GM18873 (cell line): Measurements from ENCODE around the gene JAZF1.

Experiments
- ATAC-seq: cut with Tn5 transposase; IDR thresholded peaks from one replicate; pipeline ENCODE4 v1.9.1; 2021; ENCODE audit warnings: mild to moderate bottlenecking, moderate library complexity, moderate number of reproducible peaks; ENCODE audit not compliant: unreplicated experiment, low FRiP score

The JAZF1 gene

DNA sequence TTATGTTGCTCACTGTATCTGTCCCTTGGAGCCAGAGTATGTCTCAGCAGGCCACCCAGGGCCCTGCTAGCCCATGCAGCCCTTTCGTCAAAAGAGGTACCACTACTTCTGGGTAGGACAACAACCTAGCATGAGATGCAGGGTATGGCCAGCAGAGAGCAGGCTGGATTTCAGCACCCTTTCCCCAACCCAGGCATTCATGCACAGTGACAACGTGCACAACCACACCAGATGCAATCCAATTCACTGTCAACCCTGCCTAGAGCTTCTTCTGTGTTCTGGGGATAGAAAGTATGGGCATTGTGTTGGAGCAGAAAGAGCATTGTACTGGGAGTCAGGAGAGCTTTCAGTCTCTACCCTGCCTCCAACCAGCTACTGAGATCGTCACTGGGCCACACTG is 37.9 kb downstream of the JAZF1 start:
- no peak for ATAC-seq

DNA sequence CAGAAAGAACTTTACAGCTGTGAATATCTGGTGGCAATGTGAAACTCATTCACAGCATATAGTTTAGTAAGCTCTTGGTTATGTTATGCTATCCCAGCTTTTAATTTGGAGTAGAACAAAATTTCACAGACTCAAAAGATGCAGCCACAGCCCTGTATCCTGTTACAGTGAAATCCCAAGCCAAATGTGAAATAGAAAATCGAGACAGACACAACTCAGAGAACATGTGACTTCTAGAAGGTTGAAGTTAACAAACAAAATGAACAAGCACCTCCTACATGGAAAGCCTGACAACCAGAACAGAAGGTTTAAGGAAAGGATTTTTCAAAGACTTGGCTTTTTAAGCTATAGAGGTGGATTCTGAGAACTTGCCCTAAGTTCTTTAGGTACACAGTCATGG is 39.6 kb downstream of the JAZF1 start:
- no peak for ATAC-seq

DNA sequence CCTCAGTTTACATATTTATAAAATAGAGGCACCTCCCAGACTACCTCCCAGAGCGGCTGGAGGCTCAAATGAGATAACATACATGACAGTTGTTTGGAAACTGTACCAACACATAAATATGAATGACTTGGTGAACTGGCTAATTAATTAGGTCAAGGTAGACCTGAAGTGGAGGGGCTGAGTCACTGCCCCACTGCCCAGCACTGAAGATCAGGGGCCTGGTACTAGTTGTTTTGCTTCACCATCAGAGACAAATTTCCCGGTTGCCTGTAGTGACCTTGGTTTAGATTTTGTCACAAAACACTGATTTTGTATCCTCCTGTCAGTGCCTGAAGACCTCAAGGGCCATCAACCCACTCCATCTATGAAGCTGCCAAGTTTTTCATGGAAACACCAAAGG is 41.8 kb downstream of the JAZF1 start:
- no peak for ATAC-seq

DNA sequence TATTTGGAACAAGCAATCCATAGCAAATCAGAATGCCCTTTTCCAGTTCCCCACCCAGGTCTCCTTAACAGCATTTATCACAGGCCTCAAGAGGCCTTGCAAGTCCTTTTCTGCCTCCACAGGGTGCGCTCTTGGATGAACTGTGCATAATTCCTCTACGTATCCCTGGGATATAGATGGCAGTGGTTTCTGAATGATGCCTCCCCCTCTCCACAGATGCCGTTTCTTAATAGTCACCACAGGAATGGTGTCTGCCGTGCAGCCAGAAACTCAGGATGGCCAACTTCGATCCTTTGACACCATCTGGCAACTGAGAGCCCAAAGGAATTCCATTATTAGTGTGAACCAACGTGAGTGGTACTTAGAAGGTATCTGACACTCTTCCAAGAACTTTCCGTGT is 43.1 kb downstream of the JAZF1 start:
- ATAC-seq: no peak

DNA sequence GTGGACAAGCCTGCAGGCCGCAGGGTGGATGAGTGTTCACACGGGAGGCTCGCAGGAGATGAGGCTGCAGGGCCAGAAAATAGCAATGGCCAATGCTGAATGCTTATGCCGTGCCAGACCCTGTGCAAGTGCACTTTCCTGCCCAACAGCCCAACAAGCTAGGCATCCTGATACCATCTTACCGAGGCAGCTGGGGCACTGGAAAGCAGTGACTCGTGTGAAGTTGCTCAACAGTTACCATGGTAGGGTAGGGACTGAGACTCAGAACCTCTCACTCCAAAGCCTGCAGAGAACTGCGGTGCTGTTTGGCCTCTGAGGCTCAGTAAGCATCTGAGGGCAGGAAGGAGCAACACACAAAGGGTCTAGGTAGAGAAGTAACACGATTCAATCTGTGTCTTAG is 43.7 kb downstream of the JAZF1 start:
- no peak for ATAC-seq

DNA sequence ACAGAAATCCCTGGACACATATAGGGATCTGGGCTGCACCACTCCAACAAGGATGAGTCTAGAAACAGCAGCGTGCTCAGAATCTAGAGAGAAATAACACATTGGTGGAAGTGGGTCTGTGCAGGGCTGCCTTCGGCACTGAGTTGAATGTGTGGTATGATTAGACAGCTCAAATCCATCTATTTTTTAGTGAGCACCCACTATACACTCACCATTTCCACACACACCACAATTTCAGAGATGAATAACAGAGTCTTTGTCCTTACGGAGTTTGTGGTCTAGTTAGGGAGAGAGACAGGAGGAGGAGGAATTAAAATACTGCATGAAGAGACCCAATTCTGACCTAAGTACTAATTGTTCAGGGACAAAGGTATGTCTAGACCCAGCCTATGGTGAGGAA is 44.2 kb downstream of the JAZF1 start:
- no peak for ATAC-seq

- no peak for ATAC-seq
Measured at GRCh38 chr7:28135760-28136159, 44.8 kb downstream of the JAZF1 start.

DNA sequence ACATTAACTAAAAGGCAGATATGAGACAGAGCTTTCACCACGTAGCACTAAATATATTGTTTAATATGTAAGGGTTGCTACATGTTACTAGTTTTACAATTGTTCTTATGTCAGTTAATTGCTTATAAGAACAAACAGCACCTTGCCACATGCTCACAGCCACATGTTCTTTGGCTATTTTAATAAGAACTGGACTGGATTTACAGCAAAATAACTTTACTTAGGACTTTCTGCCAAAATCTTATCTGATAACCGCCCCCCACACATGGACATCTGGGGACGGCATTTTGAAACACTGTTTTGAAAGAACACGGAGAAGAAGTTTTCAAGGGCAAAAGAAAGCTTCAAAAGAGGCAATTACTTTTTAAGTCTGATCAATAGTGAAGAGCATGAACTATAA is 45.3 kb downstream of the JAZF1 start:
- ATAC-seq: no peak

DNA sequence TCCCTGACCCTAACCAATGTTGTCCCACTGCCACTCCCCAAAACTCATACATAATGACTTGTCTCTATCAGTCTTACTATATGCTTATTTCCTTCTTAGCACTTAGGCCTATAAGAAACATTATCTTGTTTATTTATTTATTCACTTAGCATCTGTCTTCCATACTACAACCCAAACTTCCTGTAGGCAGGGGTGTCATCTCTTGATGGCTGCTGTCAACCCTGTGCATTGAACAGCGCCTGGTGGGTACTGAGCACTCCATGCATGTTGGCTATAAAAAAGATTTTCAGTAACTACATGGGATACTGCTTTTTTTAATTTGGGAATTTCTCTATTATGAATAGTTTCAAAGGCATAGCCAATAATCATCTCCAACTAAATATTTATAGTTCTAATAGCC is 46.7 kb downstream of the JAZF1 start:
- ATAC-seq: no peak

GRCh38 chr7:28132959-28133870 is 47.4 kb downstream of the JAZF1 start:
- no peak for ATAC-seq

DNA sequence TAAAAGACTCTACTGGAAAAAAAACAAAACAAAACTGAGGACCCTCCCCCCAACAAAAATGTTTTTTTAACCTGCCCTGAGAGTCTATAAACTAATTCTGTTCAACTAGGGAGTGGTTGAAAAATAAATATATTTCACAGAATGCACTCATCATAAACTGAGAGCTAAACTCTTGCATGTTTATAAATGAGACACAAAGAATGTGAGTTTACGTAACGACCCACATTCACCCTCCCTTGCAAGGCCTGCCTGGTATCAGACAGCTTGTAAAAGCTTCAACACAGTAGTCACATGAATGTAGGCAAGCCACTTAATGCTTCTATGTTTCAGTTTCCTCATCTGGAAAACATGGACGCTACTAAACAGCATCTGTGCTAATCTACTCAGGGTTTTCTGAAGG is 50.3 kb downstream of the JAZF1 start:
- no peak for ATAC-seq

GRCh38 chr7:28128608-28129007 is 52.0 kb downstream of the JAZF1 start:
- ATAC-seq: no peak

DNA sequence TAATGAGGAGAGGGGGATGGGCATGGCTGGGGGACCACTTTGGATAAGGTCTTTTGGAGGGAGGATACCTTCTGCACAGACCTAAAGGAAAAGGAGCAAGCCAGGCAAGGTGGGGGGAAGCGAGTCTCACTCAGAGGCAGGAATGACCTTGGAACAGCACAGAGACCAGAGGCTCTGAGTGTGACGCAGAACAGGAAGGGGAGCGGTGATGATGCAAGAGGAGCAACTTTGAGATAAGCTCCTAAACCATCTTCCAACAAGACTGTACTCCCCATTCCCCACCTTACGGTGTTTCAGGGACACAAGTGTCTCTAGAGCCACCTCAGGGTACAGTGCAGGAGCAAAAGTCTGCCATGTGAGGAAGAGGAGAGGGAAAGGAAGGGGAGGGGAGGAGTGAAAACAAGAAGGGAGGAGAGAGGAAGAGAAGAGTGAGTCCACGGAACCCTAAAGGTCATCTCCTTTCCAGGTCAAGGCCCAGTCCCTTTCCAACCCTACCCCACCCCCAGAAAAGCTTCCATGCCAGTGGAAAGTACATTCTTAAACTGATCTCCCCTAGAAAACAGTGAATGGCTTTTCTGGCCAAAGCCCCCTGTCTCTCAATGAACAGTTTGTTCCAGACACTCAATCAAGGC is 54.1 kb downstream of the JAZF1 start:
- ATAC-seq: no peak

DNA sequence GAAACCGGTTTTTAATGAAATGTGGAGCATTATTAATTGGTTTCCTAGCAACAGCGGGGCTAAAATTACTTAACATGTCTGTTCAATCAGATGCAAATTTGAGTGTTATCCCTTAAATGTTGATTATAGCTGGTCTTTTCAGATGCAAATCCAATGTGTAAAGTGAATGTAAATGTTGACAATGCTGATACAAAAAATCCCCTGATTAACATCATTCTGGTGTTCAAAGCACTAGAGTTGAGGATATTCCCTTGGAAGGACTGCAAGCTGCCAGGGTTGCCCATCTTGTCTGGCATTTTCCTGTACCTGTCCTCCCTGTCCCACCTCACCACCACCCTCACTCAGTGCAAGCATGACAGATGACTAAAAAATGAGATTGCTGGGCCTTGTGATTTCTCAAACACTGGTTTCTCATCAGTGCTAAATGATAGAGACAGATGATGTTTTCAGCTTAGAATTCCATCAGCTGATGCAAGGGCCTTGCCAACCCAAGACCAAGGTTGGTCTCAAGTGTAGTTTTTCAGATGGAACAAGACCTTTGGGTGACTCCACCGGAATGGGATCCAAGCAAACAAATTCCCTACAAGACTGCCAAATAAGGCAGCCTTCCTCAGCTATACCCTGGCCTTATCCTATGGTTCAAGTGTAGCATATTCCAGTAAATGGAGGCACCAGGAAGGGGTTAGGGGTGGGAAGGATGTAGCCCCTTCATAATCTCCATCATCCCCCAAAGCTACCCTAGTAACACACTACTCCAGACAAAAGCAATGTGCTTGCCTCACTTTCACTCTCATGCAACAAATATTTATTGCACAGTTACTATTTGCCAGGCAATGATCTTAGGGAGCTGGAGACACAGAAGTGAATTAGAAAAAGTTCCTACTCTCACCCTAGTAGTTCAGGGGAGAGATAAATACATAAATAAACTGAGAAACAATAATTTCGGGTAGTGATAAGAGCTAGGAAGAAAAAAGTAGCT is 54.9 kb downstream of the JAZF1 start:
- ATAC-seq: no peak

GRCh38 chr7:28124413-28124812 is 56.2 kb downstream of the JAZF1 start:
- no peak for ATAC-seq

GRCh38 chr7:28123752-28124151 is 56.8 kb downstream of the JAZF1 start:
- no peak for ATAC-seq

- ATAC-seq: no peak
Measured at GRCh38 chr7:28121496-28121895, 59.1 kb downstream of the JAZF1 start.

DNA sequence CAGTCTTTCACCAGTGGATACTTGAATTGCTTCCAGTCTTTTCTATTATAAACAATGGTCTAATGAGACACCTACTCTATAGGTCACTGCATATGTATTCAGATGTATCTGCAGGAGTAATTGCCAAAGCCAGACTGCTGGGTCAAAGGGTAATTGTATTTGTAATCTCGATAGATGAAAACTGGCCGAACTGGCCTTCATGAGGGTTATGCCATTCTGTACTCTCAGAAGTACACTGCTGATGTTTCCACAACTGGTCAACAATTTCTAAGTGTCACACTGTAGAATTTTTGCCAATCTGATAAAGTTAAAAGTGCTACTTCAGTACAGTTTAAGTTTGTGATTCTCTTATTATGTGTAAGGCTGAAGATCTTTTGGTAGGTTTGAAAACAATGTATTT is 64.6 kb downstream of the JAZF1 start:
- no peak for ATAC-seq

DNA sequence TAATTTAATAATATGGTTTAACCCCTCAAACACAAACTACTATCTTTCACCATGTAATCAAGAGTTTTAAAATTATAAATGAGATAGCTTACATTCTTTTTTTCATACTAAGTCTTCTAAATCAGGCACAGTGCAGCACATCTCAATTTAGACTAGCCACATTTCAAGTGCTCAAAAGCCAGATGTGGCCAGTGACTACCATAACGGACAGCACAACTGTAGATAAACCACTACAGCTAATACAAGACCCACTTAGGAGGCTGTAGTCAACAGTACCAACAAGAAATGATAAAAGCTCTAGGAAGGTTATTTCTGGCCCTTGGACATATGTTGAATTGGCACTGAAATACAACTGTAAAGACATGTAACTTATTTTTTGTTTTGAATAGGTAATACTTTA is 65.3 kb downstream of the JAZF1 start:
- ATAC-seq: no peak

DNA sequence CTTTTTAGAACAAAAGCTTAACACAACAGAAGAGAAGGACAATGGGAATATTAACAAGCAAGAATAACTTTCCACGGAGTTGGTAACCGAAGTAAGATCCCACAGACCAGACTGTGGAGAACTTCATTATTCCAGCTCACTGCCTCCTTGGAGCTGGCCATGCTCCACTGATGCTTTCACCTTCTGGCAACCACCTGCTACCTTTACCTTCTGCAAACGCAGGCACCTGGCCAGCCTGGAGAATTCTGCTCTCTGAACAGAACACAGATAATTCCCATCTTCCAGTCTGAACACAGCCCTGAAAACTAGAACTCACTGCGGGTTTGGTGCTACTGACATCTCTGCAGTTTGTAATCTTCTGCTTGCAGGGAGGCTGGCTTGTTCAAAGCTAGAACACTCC is 66.5 kb downstream of the JAZF1 start:
- ATAC-seq: no peak
